Endothelial cell (in vitro differentiated cells): Measurements from ENCODE around the gene PTPRN2. TPM values are rescaled to one million over a fixed set of nuclear protein-coding genes. Genes with fewer than 3 reads are reported as not detected.
A peak's percentile ranks its signal among the peaks of the same experiment; 100 is the strongest.

Experiments used
- DNase-seq: peaks from one replicate; pipeline ENCODE4 v3.0.0; 2021; ENCODE audit warnings: low spot score
- H3K27ac Mint-ChIP-seq: one replicate; pipeline ENCODE4 v1.8.0; 2021; ENCODE audit warnings: mixed read lengths, inconsistent platforms; ENCODE audit not compliant: unreplicated experiment
- H3K27me3 Mint-ChIP-seq: one replicate; pipeline ENCODE4 v1.8.0; 2021; ENCODE audit warnings: mild to moderate bottlenecking, moderate library complexity, mixed read lengths, inconsistent platforms; ENCODE audit not compliant: unreplicated experiment
- H3K36me3 Mint-ChIP-seq: one replicate; pipeline ENCODE4 v1.8.0; 2021; ENCODE audit warnings: mild to moderate bottlenecking, low read depth, mixed read lengths, inconsistent platforms; ENCODE audit not compliant: unreplicated experiment
- H3K4me1 Mint-ChIP-seq: one replicate; pipeline ENCODE4 v1.8.0; 2021; ENCODE audit warnings: mild to moderate bottlenecking, mixed read lengths, inconsistent platforms; ENCODE audit not compliant: unreplicated experiment
- H3K4me3 Mint-ChIP-seq: one replicate; pipeline ENCODE4 v1.8.0; 2021; ENCODE audit warnings: mild to moderate bottlenecking, mixed read lengths, inconsistent platforms; ENCODE audit not compliant: unreplicated experiment
- H3K9me3 Mint-ChIP-seq: one replicate; pipeline ENCODE4 v1.8.0; 2021; ENCODE audit warnings: mixed read lengths, inconsistent platforms; ENCODE audit not compliant: unreplicated experiment
- CTCF ChIP-seq: fragments of 200-600 bp; sonication (generic); IDR thresholded peaks from one replicate; pipeline ENCODE4 v1.5.0; 2021; ENCODE audit warnings: antibody characterized with exemption; ENCODE audit not compliant: unreplicated experiment
- total RNA-seq: library from RNA; stranded (reverse); fragmentation: NEBNext Ultra II Directional; extraction: Animal tissue kit (Norgen Biotek cat#: 25700); gene quantifications from one replicate; pipeline ENCODE4 v1.2.1, GENCODE V29; 2021; ENCODE audit not compliant: unreplicated experiment

PTPRN2 gene
- total RNA-seq, 1 donor from 2014 or later, result 0.18 TPM

- no peak for DNase-seq
- H3K9me3 Mint-ChIP-seq, result peaks cover 29% of the 10 kb centered on the region
- peak overlapping the region; percentile 39 for H3K27ac Mint-ChIP-seq
- H3K27me3 Mint-ChIP-seq, result peaks cover 13% of the 10 kb centered on the region
- H3K36me3 Mint-ChIP-seq, result peaks cover 21% of the 10 kb centered on the region
- H3K4me1 Mint-ChIP-seq, result peaks cover 2% of the 10 kb centered on the region
- no peak for TF ChIP-seq CTCF
- peak overlapping the region; percentile 58 for H3K4me3 Mint-ChIP-seq
Observed at GRCh38 chr7:157817944-157818700, 769.5 kb downstream of the PTPRN2 start.

- peaks cover 2% of the 10 kb centered on the region for H3K4me1 Mint-ChIP-seq
- H3K9me3 Mint-ChIP-seq, result peaks cover 29% of the 10 kb centered on the region
- H3K27ac Mint-ChIP-seq, result peak overlapping the region; percentile 39
- no peak for TF ChIP-seq CTCF
- no peak for DNase-seq
- H3K36me3 Mint-ChIP-seq, result peaks cover 21% of the 10 kb centered on the region
- H3K4me3 Mint-ChIP-seq, result peak overlapping the region; percentile 58
- H3K27me3 Mint-ChIP-seq, result peaks cover 13% of the 10 kb centered on the region
Observed at GRCh38 chr7:157817433-157817832, 770.2 kb downstream of the PTPRN2 start.

- no peak overlapping the region for H3K27ac Mint-ChIP-seq
- peaks cover 13% of the 10 kb centered on the region for H3K27me3 Mint-ChIP-seq
- H3K36me3 Mint-ChIP-seq, result peaks cover 24% of the 10 kb centered on the region
- no peak for DNase-seq
- TF ChIP-seq CTCF, result no peak
- peaks cover 2% of the 10 kb centered on the region for H3K4me1 Mint-ChIP-seq
- no peak overlapping the region for H3K4me3 Mint-ChIP-seq
- H3K9me3 Mint-ChIP-seq, result peaks cover 29% of the 10 kb centered on the region
Observed at GRCh38 chr7:157816526-157817250, 770.9 kb downstream of the PTPRN2 start.

- Mint-ChIP-seq H3K4me1 (peaks cover 2% of the 10 kb centered on the region), H3K36me3 (peaks cover 26% of the 10 kb centered on the region), H3K27ac (no peak overlapping the region), H3K4me3 (no peak overlapping the region), H3K9me3 (peaks cover 33% of the 10 kb centered on the region), H3K27me3 (peaks cover 13% of the 10 kb centered on the region)
- no peak for DNase-seq
- TF ChIP-seq CTCF, result no peak
Observed at GRCh38 chr7:157816086-157816485, 771.5 kb downstream of the PTPRN2 start.

- Mint-ChIP-seq H3K9me3 (peaks cover 33% of the 10 kb centered on the region), H3K27ac (no peak overlapping the region), H3K4me1 (peaks cover 2% of the 10 kb centered on the region), H3K4me3 (no peak overlapping the region), H3K36me3 (peaks cover 26% of the 10 kb centered on the region), H3K27me3 (peaks cover 13% of the 10 kb centered on the region)
- TF ChIP-seq CTCF, result no peak
- DNase-seq, result no peak
Observed at GRCh38 chr7:157815706-157816022, 772.0 kb downstream of the PTPRN2 start.
